ENCODE measurements around the gene LILRB4.
"Not testable (repeated sequence)": the region's sequence is repeated elsewhere in the genome, so short reads cannot be mapped to it uniquely, and the experiment has no call there.

The LILRB4 gene

DNA sequence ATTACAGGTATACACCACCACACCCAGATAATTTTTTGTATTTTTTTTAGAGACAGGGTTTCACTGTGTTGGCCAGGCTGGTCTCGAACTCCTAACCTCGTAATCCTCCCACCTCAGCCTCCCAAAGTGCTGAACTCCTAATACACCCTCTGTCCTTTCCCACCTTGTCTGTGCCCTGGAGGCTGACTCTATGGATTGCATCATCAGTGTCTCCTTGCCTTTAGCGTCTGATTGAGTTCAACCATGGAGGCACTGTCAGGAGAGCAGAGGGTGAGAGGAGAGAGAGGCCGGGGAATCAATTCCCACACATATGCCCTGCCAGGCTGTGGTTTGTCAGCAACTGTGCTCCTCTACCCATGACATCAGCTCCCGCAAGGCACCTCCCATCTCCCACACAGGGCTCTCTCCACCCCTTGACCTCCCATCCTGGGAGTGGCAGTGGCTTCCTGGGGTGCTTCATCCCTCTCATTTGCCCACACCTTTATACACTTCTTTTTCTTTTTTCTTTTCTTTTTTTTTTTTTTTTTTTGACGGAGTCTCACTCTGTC lies 12.6 kb upstream of the LILRB4 start:
- DNase-seq: no peak

DNA sequence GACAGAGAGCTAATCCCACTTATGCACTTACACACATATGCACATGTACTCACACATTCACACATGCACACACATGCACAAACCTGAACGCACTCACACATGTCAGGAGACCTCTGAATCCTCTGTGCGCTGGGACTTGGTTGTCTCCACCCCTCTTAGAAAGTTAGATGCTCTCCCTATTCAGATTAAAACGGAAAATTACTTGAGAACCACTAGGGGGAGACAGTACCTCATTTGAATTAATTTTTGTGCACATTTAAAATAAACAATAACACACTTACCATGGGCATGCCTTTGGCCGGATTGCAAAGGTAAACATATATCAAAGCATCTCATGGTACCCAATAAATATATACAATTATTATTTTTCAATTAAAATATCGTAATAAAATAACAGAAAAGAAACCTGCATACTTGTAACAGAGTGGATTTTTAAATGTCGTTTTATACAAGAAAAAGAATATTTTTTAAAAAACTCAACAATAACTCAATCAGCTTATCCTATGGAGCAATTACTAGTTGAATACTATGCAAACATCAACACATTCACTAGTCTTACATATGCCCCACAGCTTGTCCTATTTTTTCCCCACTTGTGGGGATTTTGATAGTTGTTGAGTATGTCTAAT lies 9.5 kb upstream of the LILRB4 start:
- no peak for DNase-seq

DNA sequence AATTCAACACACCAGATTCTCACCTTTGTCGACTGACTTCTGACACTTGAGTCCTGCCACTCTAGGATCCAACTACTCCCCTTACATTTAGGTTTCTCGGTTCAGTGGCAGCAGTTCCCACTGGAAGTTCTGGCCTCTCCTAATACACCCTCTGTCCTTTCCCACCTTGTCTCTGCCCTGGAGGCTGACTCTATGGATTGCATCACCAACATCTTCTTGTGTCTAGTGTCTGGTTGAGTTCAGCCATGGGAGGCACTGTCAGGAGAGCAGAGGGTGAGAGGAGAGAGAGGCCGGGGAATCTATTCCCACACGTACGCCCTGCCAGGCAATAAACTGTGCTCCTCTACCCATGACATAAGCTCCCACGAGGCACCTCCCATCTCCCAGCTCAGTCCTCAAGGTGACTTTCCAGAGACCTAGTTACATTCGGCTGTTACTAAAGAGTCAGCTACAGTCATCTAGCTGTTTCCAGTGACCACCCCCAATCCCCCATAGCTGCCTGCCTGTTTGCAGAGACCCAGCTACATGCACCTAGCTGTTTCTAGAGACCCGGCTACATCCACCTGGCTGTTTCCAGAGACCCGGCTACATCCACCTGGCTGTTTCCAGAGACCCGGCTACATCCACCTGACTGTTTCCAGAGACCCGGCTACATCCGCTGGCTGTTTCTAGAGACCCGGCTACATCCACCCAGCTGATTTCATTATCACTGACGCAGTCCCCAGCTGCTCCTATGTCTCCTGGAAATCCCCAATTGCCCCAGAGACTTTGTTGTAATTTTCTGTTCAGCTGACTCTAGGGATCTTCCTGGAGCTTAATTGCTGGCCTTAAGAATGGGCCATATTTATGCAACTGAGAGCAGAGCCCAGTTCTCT lies 8.1 kb upstream of the LILRB4 start:
- DNase-seq: no peak

DNA sequence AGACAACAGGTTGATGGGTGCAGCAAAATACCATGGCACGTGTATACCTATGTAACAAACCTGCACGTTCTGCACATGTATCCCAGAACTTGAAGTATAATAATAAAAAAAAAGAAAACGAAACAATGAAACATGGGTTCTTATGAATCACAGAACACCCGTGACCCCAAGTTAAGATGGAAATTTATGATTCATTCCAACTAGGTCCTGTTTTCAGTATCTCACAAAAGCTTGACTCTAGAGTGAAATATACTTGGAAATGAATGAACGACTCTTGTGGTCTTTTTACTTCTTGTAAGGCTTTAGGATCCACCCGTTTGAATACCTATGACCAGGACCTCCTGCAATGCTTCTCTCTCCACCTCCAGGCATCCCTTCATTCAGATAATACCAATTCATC lies 3.5 kb upstream of the LILRB4 start:
- DNase-seq: no peak

DNA sequence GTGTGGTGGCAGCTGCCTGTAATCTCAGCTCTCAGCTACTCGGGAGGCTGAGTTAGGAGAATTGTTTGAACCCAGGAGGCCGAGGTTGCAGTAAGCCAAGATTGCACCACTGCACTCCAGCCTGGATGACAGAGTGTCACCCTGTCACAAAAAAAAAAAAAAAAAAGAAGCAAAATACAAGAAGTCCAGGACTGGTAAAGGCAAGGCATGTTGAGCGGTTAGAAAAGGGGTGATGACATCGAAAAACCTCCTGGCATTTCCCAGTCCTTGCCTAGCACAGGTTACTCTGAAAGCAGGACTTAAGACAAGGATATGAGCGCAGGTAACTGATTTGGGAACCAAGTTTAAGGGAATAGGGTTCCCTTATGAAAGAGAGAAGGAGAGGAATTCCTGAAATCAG lies 2.5 kb upstream of the LILRB4 start:
- no peak for DNase-seq

DNA sequence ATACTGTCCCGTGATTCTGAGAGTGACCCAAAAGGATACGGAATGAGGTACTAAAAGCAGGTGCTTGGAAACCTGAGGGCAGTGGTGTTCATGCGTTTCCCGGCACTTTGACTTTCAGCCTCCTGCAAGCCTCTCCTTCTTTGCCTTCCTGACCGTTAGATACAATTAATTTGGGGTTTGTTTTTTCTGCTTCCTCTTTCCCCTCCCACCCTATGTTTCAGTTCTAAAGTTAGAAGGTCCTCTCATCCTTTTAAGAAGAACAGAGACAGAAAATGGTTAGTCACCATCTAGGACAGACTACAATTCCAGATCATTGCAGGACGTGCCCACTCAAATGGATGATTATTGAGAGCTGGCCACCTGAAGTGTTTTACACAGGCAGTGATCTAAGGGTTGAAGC lies 1.8 kb upstream of the LILRB4 start:
- DNase-seq: no peak

DNA sequence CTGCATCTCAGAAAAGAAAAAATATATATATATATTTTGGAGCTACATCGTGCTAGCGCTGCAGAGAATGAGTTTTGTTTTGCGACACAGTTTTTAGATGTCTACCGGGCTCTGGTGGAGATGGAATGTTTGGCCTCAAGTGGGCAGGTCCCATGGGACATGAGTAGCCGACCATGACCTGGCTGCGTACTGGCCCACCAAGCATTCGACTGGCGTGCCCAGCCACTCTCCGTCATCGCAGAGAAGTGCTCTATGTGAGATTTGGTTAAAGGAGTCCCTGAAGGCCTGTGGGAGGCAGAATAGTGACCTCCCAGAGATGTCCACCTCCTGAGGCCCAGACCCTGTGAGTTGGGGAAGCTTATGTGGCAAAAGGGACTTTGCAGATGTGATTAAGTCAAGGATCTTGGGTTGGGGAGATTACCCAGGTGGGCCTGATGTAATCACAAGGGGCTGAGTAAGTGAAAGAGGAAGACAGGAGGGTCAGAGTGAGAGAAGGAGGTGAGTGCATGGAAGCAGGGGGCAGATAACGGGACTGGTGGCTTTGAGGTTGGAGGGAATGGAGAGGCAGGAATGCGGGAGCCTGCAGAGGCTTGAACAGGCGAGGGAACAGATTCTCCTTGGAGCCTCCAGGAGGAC lies 821 bp upstream of the LILRB4 start:
- DNase-seq: no peak

DNA sequence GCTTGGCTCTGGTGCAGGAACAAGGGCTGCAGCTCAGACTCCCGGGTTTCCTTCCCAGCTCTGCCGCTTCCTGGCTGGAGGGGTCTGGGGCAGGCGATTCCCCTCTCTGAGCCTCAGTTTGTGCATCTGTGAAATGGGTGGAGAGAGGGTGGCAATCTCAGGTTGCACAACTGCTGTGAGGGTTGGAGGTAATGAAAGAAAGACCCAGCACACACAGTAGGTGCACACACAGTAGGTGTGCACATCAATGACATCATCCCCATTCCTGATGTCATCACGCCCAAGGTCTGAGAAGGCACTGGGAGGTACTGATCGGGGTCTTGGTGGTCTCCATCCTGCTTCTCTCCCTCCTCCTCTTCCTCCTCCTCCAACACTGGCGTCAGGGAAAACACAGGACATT lies 2.7 kb downstream of the LILRB4 start:
- DNase-seq: no peak

DNA sequence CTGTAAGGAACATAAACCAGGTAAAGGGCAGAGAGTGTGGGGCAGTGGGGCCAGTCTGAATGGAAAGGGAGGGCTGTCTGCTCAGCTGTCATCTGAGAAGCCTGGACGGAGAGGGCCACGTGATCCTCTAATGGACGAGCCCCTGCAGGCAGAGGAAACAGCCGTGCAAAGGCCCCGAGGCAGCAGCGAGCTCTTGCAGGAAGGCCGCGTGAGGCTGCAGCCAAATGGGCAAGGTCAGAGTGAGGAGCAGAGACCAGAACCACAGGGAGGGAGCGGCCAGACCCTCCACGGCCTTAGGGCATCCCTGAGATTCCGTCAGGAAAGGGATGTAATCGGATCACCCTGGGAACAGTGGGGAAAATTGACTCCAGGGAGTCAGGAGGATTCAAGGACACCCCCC lies 4.4 kb downstream of the LILRB4 start:
- no peak for DNase-seq

DNA sequence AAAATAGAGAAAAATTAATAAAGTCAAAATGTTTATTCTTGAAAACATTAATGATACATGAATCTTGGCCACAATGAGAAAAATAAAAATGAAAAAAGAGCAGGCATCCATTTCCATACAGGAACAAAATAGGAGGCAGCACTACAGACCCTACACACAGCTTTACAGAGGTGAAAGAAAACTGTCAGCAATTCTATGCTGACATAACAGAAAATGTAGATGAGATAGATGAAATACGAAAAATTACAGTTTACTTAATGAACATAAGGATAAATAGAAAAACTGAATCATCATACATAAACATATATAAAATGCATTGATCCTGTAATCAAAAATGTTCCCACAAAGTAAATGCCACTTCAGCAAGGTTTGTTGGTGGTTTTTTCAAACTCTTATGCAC lies 5.6 kb downstream of the LILRB4 start:
- DNase-seq: no peak

DNA sequence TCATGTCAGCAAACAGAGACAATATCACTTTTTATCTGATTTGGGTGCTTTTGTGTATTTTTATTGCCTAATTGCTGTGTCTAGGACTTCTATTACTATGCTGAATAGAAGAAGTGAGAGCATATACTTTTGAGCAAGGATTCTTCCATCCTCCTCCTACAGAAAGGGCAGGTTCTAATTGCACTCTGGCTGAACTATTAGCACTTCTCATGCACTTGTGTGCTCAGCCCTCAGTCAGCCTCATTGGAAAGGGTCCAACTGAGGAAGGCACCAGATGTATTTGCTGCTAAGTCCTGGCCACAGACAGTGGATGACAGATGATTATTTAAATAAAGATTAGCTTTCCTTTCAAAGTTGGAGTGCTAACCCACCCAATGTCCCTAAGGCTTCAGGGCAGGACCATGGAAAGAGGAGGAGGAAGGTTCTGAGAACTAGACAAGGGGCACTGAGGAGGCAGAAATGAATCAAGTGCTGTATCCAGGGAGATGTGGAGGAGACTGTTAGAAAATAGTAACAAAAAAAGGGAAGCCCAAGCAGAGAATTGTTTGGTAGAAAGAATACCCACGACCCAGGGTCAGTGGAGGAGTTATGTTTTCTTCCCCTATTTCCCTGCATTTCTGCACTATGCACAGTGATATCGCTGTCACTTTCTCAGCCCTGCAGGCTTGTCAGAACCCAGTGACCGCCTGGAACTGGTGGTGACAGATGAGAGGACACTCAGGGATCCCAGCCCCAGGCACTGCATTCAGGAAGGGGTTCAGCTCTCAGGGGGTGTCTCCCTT lies 8.0 kb downstream of the LILRB4 start:
- no peak for DNase-seq

DNA sequence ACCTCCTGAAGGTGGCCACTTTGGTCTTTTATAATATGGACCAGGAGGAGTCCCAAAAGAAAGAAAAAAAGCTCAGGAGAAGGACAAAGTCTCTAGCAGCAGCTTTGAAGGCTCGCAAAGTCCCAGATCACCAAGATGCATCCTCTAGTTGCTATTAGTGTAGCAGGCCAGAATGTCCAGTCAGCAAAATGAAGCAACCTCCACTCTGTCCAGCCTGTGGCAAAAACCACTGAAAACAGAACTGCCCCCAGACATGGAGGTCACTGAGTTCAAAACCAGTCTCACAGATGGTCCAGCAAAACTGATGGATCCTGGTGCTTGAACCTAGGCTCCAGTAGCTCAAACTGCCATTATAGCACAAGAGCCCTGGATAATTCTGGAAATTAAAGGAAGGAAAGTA lies 10.4 kb downstream of the LILRB4 start:
- DNase-seq: no peak

DNA sequence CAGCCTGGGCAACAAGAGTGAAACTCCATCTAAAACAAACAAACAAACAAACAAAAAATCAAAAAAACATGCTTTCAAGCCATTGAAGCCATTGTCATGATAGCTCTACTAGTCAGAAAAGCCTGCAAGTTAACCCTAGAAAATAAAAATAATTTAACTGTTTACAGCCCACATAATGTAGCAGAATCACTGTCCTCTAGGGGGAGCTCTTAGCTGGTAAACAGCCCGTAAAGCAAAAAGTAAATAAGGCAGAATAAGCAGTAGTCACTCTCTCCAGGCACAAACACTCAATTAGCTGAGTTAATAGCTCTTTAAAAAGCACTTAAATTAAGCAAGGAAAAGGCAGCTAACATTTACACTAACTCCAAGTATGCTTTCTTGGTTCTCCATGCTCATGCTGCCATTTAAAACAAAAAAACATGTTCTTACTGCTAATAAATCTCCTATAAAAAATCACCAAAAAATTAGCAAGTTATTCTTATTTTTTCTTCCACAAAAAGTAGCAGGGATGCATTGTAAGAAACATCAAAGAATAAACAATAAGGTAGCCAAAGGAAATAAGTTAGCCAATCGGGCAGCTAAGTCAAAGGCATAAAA lies 11.3 kb downstream of the LILRB4 start:
- DNase-seq: no peak

DNA sequence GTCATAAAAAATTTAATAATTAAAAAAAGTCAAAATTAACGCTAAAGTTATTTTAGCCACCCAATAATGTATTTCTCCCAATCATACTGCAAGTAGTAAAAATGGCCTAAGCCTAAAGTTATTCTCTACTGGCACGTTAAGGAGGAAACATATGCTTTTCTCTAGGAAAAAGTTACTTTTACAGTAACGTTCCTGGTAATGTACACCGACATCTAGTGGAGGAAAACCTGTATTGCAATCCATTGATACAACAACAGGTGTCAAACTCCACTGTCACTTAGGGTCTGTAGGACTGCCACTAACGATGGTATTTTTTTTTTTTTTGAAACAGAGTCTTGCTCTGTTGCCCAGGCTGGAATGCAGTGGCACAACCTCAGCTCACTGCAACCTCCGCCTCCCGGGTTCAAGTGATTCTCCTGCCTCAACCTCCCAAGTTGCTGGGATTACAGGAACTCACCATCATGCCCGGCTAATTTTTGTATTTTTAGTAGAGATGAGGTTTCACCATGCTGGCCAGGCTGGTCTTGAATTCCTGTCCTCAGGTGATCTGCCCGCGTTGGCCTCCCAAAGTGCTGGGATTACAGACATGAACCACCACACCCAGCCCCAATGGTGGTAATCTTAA lies 13.5 kb downstream of the LILRB4 start:
- DNase-seq: not testable (repeated sequence)

DNA sequence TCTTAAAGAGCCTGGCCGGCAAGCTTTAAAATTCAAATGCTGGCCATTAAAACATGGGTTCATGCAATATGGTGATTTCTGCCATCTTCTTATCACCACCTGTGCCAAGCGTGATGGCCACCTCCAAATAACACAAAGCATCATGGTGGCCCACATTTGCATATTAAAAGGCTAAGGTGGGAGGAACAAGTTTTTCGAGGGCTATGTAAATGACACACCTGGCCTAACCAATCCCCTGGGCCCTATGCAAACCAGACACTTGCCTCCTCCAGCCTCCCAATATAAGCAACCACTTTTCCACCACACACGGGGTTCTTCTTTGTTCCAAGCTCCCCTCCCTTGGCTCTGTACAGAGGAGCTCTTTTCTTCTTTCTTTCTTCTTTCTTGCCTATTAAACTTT lies 14.4 kb downstream of the LILRB4 start:
- DNase-seq: no peak

DNA sequence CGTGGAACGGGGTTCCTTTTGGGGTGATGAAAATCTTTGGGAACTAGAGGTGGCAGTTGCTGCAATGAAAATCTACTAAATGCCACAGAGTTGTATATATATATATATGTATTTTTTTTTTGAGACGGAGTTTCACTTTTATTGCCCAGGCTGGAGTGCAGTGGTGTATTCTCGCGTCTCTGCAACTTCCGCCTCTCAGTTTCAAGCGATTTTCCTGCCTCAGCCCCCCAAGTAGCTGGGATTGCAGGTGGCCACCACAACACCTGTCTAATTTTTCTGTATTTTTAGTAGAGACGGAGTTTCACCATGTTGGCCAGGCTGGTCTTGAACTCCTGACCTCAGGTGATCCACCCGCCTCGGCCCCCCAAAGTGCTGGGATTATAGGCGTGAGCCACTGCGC lies 18.8 kb downstream of the LILRB4 start:
- not testable (repeated sequence) for DNase-seq

DNA sequence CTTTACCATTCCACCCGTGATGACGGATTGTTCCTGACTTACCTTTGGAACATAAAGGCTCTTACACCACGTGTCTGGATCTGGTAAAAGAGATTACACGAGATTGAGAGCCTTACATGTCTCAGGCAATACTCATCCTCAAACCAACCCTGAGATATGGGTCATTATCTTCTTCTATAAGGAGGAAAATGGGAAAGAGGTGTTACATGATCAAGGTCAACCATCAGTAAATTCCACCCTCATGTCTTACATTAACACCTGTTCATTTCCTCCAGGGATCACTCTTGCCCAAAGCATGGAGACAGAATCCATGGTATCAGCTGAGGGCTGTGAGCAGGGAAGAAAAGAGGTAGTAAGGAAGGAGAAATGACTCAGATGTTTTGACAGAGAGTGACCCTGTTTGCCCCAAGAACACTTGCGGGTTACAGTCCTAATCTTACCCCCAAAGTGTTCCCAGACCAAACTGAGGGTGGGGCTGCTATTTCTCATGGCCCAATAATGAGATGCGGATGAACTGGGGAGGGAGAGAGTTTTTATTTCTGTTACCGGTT lies 19.6 kb downstream of the LILRB4 start:
- DNase-seq: no peak

DNA sequence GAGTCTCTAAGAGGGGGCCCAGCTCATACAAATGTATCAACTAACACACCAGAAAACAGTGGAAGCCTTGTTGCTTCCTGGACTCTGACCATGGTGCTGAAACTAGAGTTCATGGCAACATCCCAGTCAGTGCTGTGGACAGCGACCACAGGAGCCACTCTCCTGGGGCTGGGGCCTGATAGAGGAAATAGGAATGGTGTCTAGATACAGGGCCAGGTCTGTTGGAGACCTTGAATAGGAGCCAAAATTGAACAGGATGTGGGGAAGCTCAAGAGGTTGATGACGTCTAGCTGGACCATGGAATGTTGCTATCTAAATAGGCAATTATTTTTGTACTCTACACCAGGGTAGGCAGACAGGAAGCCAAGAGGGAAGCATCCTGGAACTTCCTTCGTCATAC lies 21.7 kb downstream of the LILRB4 start:
- no peak for DNase-seq

DNA sequence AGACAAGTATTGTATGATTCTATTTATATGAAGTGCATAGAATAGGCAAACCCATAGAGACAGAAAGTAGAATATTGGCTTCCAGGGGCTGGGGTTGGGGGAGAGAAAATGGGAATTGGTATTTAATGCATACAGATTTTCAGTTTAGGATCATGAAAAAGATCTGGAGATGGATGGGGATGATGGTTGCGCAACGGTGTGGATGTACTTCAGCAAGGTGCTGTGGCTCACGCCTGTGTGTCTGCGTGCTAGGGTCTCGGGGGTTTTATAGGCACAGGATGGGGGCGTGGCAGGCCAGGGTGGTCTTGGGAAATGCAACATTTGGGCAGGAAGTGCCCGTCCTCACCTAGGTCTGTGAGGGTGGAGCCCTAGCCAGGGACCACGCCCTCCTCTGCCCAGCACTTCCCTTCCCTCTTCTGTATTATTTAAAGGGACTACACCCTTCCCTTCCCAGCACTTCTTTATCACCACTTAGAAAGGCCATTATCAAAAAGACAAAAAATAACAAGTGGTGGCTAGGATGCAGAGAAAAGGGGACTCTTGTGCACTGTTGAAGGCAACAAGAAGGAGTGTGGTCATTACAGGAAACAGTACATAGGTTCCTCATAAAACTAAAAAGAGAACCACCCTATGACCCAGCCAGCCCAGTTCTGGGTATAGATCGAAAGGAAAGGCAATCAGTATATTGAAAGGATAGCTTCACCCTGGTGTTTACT lies 29.0 kb downstream of the LILRB4 start:
- no peak for DNase-seq

DNA sequence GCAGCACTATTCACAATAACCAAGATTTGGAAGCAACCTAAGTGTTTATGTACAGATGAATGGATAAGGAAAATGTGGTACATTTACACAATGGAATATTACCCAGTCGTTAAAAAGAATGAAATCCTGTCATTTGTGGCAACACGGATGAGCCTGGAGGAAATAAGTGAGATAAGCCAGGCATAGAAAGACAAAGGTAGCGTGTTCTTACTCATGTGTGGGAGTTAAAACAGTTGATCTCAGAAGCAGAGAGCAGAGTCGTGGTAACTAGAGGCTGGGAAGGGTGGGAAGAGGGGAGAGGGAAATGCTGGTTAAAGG lies 29.5 kb downstream of the LILRB4 start:
- no peak for DNase-seq

DNA sequence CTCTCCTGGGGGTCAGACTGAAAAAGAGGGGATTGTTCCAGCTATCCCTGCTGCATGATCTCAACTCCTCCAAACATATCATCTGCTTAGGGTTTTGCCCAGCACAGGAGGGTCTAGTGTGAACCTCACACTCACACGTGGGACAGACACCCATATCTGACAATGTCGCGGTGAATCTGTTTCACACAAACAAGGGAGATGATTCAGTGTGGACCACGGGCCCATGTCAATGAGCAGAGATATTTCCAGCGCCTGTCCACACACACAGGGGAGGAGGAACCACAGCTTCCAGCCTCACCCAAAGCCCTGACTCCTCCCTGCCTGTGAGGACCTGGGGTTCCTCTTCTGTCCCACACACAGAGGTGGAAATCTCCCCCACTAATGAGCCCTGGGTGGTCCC lies 31.9 kb downstream of the LILRB4 start:
- DNase-seq: no peak

All from right kidney (tissue), 1 donor.